GM19238 (cell line): ENCODE data around the gene USF3.
A peak's percentile ranks its signal among the peaks of the same experiment; 100 is the strongest.

Source experiments
- DNase-seq: peaks from one replicate; pipeline ENCODE4 v3.0.0; 2011; ENCODE audit warnings: low spot score; ENCODE audit not compliant: insufficient read length

Gene USF3

DNA sequence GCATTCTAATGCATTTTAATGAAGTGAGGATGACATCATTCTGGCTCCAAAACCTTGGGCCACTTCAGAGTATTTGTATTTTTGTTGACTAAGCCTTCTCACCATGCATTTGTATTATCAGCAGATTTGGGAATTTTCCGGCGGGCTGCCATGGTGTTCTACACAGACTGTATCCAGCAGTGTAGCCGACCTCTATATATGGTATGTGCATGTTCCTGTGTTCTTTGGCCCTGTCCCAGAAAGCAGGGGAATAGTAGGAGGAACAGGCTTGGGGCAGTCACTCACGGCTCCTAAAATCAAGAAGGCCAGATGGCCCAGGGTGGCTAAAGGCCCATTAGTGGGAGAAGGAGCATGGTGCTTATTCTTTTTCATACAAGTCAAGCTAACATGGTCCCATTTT, 80.5 kb downstream of the USF3 start:
- DNase-seq: no peak

DNA sequence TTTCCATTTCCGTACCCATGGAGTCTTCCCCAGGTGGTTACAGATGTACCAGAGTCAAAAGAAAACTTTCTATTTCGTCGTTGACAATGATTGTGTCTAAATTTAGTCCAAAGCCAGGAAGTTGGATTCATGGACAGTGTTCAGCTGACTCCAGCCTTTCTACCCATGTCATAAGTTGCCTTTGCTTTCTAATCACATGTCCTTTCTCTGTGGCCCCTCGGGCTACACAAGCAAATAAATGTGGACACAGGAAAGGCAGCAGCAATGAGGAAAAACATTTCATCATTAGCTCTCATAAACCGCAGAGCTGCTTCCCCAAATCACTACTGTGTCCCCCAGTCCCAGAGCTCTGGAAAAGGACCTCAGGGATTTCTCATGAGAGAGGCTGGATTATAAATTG, 82.0 kb downstream of the USF3 start:
- no peak for DNase-seq

DNA sequence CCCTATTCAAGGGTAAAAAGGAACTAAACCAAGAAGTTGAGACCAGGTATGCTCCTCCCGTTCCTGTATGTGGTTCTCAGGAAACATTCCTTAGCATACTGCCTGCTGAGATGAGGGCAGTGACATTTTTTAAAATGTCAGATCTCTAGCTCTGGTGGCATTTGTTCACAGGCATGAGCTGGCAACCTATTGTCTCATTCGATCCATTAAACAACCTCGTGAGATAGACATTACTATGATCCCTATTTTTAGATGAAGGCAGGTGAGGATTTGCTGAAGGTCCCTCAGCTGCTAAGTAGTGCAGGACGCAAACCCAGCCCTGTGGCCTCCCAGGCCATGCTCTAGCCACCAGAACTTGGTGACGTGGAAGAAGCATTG, 89.2 kb downstream of the USF3 start:
- DNase-seq: no peak

GRCh38 chr3:113606539-113607218, 89.8 kb downstream of the USF3 start:
- peak; percentile 75 for DNase-seq

- DNase-seq: no peak
Observed at GRCh38 chr3:113602836-113603235, 93.6 kb downstream of the USF3 start.

- DNase-seq: no peak
Observed at GRCh38 chr3:113602256-113602655, 94.2 kb downstream of the USF3 start.

DNA sequence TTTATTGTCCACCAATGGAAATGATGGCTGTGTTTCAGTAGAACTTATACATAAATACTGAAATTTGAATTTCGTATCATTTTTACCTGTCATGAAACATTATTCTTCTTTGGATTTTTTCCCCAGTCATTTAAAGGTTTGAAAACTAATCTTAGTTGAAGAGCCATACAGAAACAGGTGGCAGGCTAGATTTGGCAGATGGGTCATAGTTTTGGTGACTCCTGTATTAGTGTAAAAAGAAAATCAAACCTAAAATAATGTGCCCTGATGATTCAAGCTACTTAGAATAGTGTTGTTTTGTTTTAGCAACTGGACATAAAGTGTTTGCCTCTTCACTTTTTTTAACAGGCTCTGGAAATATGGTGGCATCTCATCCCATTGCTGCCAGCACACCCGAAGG, 95.2 kb downstream of the USF3 start:
- DNase-seq: no peak

- DNase-seq: no peak
Observed at GRCh38 chr3:113600418-113601182, 95.8 kb downstream of the USF3 start.
